ENCODE results near the gene TOM1L1.
A peak's percentile ranks its signal among the peaks of the same experiment; 100 is the strongest.

TOM1L1 gene

DNA sequence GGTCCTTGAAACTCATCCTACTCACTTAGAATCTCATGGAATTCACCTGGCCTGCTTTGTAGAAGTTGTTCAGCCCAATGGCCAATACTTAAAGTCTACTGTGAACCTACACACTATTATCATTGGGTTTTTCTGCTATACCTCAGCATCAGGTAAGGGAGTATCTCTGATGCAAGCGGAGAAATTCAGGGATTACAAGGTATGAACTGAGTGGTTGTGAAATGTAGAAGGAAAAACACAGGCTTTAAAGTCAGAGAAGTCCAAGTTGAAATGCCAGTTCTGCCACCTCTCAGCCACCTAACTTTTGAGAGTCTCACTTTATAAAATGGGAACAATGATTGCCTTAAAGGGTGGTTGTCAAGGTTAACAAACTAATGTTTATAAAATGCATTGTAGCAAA, 36.8 kb downstream of the TOM1L1 start:
- no peak for DNase-seq (ENCODE audit: low read depth)

DNA sequence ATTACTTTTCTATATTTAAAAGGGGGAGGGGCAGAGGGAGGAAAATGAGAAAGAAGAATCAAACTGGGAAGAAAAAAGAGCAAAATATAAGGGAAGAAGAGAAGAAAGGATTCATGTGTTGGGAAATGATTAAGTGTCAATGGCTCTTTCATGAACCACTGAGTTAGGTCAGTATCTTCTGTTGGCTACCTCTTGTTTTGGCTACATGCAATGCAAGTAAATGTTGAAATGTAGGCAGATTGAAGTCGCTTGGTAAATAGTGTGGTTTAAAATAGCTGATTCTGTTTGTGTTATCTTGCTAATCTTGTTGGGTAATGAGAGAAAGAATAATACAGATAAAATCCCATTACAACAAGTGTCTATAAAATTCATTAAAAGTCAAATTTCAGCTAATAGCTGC, 40.6 kb downstream of the TOM1L1 start:
- DNase-seq (ENCODE audit: low read depth) = no peak
- no peak overlapping the region for H3K4me3 ChIP-seq (ENCODE audit: low read depth, low read length)

More for the DNA sequence above, 36.8 kb downstream of the TOM1L1 start:
- no peak overlapping the region for H3K4me3 ChIP-seq (ENCODE audit: low read depth, low read length)

DNA sequence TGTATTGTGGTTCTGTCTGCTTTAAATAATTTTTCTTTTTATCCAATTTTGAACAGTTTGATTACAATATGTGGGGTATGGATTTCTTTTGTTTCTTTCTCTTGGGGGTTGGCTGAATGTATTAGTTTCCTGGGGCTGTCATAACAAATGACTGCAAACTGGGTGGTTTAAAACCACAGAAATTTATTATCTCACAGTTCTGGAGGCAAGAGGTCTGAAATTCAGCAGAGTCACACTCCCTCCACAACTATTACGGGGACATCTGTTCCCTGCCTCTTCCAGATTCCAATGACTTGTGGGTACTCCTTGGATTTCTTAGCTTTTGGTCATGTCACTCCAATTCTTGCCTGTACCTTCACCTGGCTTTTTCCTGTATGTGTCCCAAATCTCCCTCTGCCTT, 44.1 kb downstream of the TOM1L1 start:
- no peak for DNase-seq (ENCODE audit: low read depth)
- H3K4me3 ChIP-seq (ENCODE audit: low read depth, low read length) = no peak overlapping the region

DNA sequence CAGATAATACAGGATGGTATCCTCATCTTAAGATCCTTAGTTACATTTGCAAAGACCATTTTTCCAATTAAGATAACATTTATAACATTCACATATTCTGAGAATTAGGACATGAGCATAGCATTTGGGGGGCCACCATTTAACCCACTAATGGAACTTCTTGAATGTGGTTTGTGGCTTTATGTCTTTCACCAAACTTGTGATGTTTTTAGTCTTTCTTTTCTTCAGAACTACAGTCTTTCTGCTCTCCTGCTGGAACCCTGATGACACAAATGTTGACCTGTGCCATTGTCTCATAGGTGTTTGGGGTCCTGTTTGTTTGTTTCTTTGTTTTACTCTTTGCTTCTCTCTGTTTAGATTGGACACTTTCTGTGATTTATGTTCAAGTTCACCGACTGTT, 44.6 kb downstream of the TOM1L1 start:
- H3K4me3 ChIP-seq (ENCODE audit: low read depth, low read length) = no peak overlapping the region
- DNase-seq (ENCODE audit: low read depth) = no peak

GRCh38 chr17:54945671-54946070, 45.0 kb downstream of the TOM1L1 start:
- no peak overlapping the region for H3K4me3 ChIP-seq (ENCODE audit: low read depth, low read length)
- no peak for DNase-seq (ENCODE audit: low read depth)

DNA sequence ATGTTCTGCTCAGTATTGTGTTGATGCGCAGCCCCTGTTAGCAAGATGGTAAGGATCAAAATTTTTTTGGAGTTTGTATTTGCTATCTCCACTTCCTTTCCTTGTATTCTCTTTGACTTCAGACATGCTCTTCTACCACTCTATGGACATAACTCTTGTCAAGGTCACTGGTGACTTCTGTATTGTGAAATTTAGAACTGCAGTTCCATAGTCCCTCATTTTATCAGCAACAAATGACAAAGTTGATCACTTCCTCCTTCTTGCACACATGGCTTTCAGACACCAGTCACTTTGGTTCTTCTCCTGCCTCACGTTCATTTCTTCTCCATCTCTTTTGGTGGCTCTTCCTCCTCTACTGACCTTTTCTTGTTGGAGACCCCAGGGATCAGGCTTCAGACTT, 46.7 kb downstream of the TOM1L1 start:
- no peak for DNase-seq (ENCODE audit: low read depth)
- no peak overlapping the region for H3K4me3 ChIP-seq (ENCODE audit: low read depth, low read length)

DNA sequence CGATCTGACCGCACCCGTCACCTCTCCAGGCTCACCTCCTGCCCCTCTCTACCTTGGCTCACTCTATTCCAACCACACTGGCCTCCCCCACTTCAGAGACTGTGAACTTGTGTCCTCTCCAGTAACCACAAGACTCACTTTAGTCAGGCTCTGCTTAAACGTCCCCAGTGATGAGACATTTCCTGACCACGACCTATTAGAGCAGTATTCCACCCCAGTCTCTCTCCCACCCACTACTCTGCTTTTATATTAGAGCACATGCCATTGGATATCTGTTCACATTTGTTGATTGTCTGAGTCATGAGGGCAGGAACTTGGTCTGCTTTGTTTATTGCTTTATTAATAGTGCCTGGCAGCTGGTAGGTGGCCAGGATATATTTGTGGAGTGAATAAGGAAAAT, 47.7 kb downstream of the TOM1L1 start:
- peak; percentile 85 for DNase-seq (ENCODE audit: low read depth)

GRCh38 chr17:54950116-54950515, 49.5 kb downstream of the TOM1L1 start:
- no peak overlapping the region for H3K4me3 ChIP-seq (ENCODE audit: low read depth, low read length)
- DNase-seq (ENCODE audit: low read depth) = no peak

More for the DNA sequence above, 47.7 kb downstream of the TOM1L1 start:
- no peak overlapping the region for H3K4me3 ChIP-seq (ENCODE audit: low read depth, low read length)

GRCh38 chr17:54951286-54951685, 50.6 kb downstream of the TOM1L1 start:
- DNase-seq (ENCODE audit: low read depth) = no peak
- no peak overlapping the region for H3K4me3 ChIP-seq (ENCODE audit: low read depth, low read length)

DNA sequence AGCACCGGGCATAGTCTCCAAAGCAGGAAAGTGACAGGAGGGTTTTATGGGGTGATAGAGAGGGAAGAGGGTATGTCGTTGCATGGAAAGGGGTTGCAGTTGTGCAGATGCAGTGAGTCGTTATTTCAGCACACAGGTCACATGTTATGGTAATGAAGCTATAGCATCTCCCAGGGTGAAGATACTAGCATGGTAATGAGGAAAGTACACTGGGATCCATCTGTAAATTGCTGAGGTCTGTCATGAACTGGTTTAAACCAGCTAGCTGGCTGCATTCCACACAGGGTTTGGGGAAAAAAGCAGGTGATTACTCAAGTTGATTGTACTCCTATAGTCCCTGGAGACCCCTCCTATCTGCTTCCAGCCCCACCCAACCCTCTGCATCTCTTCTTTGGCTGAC, 56.1 kb downstream of the TOM1L1 start:
- no peak overlapping the region for H3K4me3 ChIP-seq (ENCODE audit: low read depth, low read length)
- no peak for DNase-seq (ENCODE audit: low read depth)

DNA sequence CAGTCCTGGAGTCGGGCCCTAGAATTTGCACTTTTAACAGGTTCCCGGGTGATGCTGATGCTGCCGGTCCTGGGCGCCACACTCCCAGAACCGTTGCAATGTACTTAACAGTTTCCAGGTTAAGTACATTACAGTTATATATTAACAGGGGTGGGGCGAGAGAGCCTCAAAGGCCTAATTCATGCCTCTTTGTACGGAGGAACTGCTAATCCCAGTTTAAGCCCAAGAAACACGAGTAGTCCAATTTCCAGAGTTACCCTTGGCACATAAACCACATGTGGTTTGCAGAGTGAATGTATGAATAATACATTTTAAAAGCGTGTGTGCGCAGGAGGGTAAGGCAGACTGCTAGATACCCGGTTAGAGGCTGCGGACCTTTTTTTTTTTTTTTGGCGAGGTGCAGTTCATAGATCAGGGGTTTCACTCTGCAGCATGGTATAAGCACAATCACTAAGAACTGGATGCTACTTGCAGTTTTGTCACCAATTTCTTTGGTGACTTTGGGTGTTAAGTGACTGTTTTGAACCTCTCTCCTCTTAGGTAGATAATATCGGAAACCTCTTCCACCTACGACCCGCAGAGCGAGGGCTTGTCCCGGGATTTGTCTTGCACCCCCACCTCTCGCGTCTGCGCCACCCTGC, 67.1 kb downstream of the TOM1L1 start:
- DNase-seq (ENCODE audit: low read depth) = no peak
- peak overlapping the region; percentile 79 for H3K4me3 ChIP-seq (ENCODE audit: low read depth, low read length)

DNA sequence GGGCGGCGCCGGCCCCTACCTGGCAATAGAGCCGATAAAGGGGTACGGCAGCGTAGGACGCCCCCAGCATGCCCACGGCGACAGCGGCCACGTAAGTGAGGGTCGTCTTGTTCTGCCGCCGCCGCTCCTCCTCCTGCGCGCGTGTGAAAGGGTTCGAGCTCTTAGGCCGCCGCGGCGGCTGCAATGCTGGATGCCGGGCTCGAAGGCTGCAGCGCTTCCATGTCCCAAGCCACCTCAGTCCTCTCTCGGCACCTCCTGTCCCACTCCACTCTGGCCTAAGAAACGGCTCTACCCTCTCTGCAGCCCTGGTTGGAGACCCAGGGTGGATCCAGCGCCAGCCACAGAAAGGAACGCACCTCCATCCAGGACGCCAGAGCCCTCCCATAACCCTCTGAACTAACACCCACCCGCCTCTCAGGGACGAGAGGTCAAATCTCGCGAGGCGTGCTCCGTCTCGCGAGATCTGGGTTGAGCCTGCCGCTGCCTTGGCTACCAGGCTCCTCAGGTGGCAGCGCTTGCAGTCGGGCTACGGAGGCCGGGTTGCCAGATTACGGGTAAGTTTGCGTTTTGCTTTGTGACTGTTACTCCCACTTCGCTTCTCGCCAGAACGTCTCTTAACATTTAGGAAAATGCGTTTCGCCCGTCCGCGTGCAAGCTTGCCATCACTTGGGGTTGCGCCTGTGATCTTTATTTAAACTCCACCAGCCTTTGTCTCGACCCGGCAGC, 67.8 kb downstream of the TOM1L1 start, which contains the start of the genes COX11 and STXBP4:
Gene COX11 (minus strand): TSS at position 393 of the 726 bp plus-strand sequence. CDS start 8 bp downstream, at position 385.
Gene STXBP4 (plus strand): TSS at position 504 of the 726 bp plus-strand sequence. CDS start 17,455 bp downstream, outside the sequence.
- peak; percentile 92 for DNase-seq (ENCODE audit: low read depth)

GRCh38 chr17:54968988-54969332, 68.3 kb downstream of the TOM1L1 start:
- DNase-seq (ENCODE audit: low read depth) = no peak
- H3K4me3 ChIP-seq (ENCODE audit: low read depth, low read length) = peak overlapping the region; percentile 79

More for the DNA sequence above, 67.8 kb downstream of the TOM1L1 start, which contains the start of the genes COX11 and STXBP4:
- H3K4me3 ChIP-seq (ENCODE audit: low read depth, low read length) = peak within 1 kb of the TSS; percentile 79

- H3K4me3 ChIP-seq (ENCODE audit: low read depth, low read length) = peak overlapping the region; percentile 79
These were observed 69.3 kb downstream of the TOM1L1 start for GRCh38 chr17:54969658-54970572.

GRCh38 chr17:54971147-54971546, 70.5 kb downstream of the TOM1L1 start:
- no peak overlapping the region for H3K4me3 ChIP-seq (ENCODE audit: low read depth, low read length)
- DNase-seq (ENCODE audit: low read depth) = no peak

More at GRCh38 chr17:54969658-54970572, 69.3 kb downstream of the TOM1L1 start:
- no peak for DNase-seq (ENCODE audit: low read depth)

GRCh38 chr17:54971901-54972300, 71.2 kb downstream of the TOM1L1 start:
- DNase-seq (ENCODE audit: low read depth) = no peak
- H3K4me3 ChIP-seq (ENCODE audit: low read depth, low read length) = no peak overlapping the region

DNA sequence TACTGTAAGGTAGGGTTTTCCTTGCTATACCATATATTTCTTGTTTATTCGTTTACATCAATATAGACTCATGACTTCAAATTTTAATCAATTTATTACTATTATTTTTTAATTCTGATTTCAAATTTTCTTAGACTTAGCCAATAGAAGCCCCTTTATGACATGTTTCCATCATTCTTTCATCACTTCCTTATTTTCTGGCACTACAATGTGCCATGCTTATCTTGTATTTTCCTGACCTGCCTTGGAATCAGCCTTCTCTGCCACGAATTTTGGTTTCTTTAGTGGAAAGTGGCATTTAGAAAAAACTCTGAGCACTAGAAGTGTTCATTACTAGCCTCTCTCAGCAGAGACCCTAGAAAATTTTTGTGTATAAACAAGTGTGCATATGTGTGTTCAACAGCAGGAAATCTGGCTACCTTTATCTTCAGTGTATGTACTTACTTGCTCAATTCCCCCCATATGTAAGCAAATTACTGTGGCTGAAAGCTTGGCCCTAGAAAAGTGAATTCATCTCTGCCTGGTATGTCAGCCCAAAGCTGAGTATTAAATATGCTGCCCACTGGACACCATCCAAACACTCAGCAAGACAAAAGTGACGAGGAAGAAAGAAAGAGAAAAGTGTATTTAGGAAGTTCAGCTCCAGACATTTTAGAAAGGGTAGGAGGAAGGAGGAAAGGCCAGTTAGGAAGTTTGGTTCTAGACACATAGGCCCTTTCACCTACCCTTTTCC, 71.9 kb downstream of the TOM1L1 start:
- DNase-seq (ENCODE audit: low read depth) = no peak
- no peak overlapping the region for H3K4me3 ChIP-seq (ENCODE audit: low read depth, low read length)

- no peak overlapping the region for H3K4me3 ChIP-seq (ENCODE audit: low read depth, low read length)
- no peak for DNase-seq (ENCODE audit: low read depth)
These were observed 74.1 kb downstream of the TOM1L1 start for GRCh38 chr17:54974759-54975158.

DNA sequence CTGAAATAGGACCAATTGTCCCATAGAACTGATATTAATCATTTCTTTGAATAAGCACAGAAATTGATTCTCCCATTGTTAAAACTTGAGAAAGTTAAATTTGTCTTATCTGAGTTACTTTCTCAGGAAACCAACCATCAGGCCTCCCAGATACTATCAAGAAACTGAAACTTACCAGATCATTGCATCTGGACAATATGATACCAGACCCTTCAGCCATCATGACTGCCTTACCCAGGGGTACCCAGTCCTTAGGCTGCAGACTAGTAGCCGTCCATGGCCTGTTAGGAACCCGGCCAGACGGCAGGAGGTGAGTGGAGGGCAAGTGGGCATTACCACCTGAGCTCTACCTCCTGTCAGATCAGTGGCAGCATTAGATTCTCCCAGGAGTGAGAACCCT, 75.7 kb downstream of the TOM1L1 start:
- H3K4me3 ChIP-seq (ENCODE audit: low read depth, low read length) = no peak overlapping the region
- DNase-seq (ENCODE audit: low read depth) = no peak

Measured in skeletal muscle cell (primary cell).